ENCODE data around the gene ADH1B. TPM values are rescaled to one million over a fixed set of nuclear protein-coding genes. Genes with fewer than 3 reads are reported as not detected.

Gene ADH1B
- total RNA-seq, 2 donors from 2014 or later, result not detected

DNA sequence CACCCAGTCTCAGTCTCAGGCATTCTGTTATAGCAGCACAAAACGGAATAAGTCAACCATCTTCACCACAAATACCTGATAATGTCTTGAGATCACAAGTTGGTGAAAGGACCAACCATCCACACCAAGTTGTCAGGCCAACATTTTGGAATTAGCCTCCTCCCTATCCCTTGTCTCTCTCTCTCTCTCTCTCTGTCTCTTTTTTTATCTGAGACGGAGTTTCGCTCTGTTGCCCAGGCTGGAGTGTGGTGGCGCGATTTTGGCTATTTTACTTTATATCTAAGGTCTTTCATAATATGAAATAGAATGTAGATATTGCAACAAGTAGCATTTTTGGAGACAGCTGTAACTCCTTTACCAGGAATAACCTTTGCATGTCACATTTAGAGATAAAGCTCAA is 46.2 kb downstream of the ADH1B start:
- DNase-seq (no peak), ATAC-seq (replicated peaks in 1 of 2) (no peak)
- Mint-ChIP-seq H3K4me3 (no peak overlapping the region), H3K27ac (no peak overlapping the region), H3K4me1 (ENCODE audit: low read depth) (no peaks in the 10 kb centered on the region), H3K9me3 (no peaks in the 10 kb centered on the region), H3K27me3 (ENCODE audit: low read depth) (no peaks in the 10 kb centered on the region), H3K36me3 (ENCODE audit: insufficient read depth in 2 of 2) (no peaks in the 10 kb centered on the region)

DNA sequence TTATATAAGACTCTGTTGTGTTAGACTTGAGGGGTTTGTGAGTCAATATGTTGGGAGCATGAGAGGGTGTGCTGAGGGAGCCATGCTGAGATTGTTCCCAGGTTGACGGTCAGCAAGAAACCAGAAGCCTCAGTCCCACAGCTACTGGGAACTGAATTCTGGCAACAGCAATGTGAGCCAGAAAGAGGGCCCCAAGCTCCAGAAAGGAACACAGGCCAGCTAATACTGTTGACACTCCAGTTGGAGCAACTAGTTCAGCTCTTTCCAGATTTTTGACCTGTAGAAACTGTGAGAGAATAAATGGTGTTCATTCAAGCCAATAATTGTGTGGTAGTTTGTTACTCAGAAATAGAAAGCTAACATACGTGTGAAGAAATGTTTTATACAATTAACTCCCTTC is 47.5 kb downstream of the ADH1B start:
- ATAC-seq (replicated peaks in 1 of 2) (no peak), DNase-seq (no peak)
- Mint-ChIP-seq H3K27ac (no peak overlapping the region), H3K4me1 (ENCODE audit: low read depth) (no peaks in the 10 kb centered on the region), H3K4me3 (no peak overlapping the region), H3K27me3 (ENCODE audit: low read depth) (no peaks in the 10 kb centered on the region), H3K9me3 (no peaks in the 10 kb centered on the region), H3K36me3 (ENCODE audit: insufficient read depth in 2 of 2) (no peaks in the 10 kb centered on the region)

DNA sequence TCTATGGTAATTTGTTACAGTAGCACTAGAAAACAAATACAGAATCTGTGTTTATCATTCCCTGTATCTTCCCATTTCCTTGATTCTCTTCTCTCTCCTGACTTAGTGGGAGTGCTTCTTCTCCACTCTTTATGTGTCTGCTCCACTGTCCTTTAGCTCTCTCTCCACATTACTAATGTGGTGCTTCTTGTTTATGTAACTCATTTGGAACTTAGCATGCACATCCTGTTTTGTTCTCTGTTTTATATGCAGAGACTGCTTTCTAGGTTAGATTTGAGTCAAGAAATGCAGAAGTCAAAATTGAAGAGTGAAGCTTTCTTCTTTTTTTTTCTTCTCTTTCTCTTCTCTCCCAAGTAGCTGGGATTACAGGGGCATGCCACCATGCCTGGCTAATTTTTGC is 56.3 kb downstream of the ADH1B start:
- Mint-ChIP-seq H3K27me3 (ENCODE audit: low read depth) (no peaks in the 10 kb centered on the region), H3K4me3 (no peak overlapping the region), H3K27ac (no peak overlapping the region), H3K4me1 (ENCODE audit: low read depth) (no peaks in the 10 kb centered on the region), H3K9me3 (peaks cover 7 to 9% of the 10 kb centered on the region in 2 donors), H3K36me3 (ENCODE audit: insufficient read depth in 2 of 2) (peaks cover 4 to 8% of the 10 kb centered on the region in 2 donors)
- ATAC-seq (replicated peaks in 1 of 2) (no peak), DNase-seq (no peak)

Other genes with a start within 250 kb of the ADH1B start
- gene ADH5, start 232.6 kb downstream of the ADH1B start, total RNA-seq, result 100 to 1,000 TPM in 1 of 2 donors, 10 to 100 TPM in 1; 91.0 to 105 TPM
- not detected for gene ADH4, start 177.1 kb downstream of the ADH1B start, total RNA-seq
- not detected for gene ADH6, start 102.2 kb downstream of the ADH1B start, total RNA-seq
- gene ADH1A, start 30.4 kb downstream of the ADH1B start, total RNA-seq, result not detected
- not detected for gene ADH1C, start 31.3 kb upstream of the ADH1B start, total RNA-seq
- not detected for gene ADH7, start 113.9 kb upstream of the ADH1B start, total RNA-seq
- gene C4orf17, start 189.6 kb upstream of the ADH1B start, total RNA-seq, result under 1 TPM in 1 of 2 donors, not detected in 1; 0.09 TPM
- 1 to 10 TPM; 6.1 to 9.1 TPM for gene TRMT10A, start 242.6 kb upstream of the ADH1B start, total RNA-seq

All from activated T-cell treated with anti-CD3 and anti-CD28 coated beads, Interleukin-2, amount 50 U/mL, for 72 hours (primary cell).